Kidney (tissue), 14 donors: ENCODE data around the gene ARHGEF6. TPM values are rescaled to one million over a fixed set of nuclear protein-coding genes. Genes with fewer than 3 reads are reported as not detected.

Experiments
- DNase-seq, 5 donors: peaks; one replicate each; pipeline ENCODE4 v3.0.0-alpha.2; 2013 to 2020
- FAIRE-seq: peaks from 2 replicates; lab custom pipeline; 2012; peaks lifted over from hg19 to GRCh38; lab: Jason Lieb, UNC
- H3K27ac ChIP-seq, 2 donors: one replicate each; pipeline ENCODE4 v1.7.0; 2013; ENCODE audit warnings: low read depth in 2 of 2, low read length in 2 of 2, inconsistent platforms in 1 of 2
- H3K27me3 ChIP-seq: one replicate; pipeline ENCODE4 v1.7.1; 2013; ENCODE audit warnings: low read length, inconsistent platforms; ENCODE audit not compliant: control insufficient read depth, insufficient read depth
- H3K36me3 ChIP-seq, 3 donors: one replicate each; pipeline versions ENCODE4 v1.7.0 to v1.7.1; 2013; ENCODE audit warnings: low read length in 3 of 3, control low read depth in 1 of 3, inconsistent platforms in 1 of 3; ENCODE audit not compliant: insufficient read depth in 3 of 3, control insufficient read depth in 2 of 3
- H3K4me1 ChIP-seq, 3 donors: one replicate each; pipeline versions ENCODE4 v1.7.0 to v1.7.1; 2013; ENCODE audit warnings: low read length in 3 of 3, inconsistent platforms in 1 of 3, low read depth in 1 of 3; ENCODE audit not compliant: control insufficient read depth in 2 of 3, insufficient read depth in 2 of 3
- H3K4me3 ChIP-seq, 3 donors: one replicate each; pipeline versions ENCODE4 v1.7.0 to v1.8.1; 2013; ENCODE audit warnings: low read length in 3 of 3, control low read depth in 1 of 3, inconsistent platforms in 1 of 3
- H3K9ac ChIP-seq, 3 donors: one replicate each; pipeline versions ENCODE4 v1.7.0 to v1.7.1; 2013; ENCODE audit warnings: low read length in 3 of 3, control low read depth in 1 of 3, inconsistent platforms in 1 of 3
- H3K9me3 ChIP-seq, 3 donors: one replicate each; pipeline versions ENCODE4 v1.7.0 to v1.7.1; 2013; ENCODE audit warnings: low read length in 3 of 3, control low read depth in 1 of 3, inconsistent platforms in 1 of 3; ENCODE audit not compliant: control insufficient read depth in 2 of 3, insufficient read depth in 1 of 3
- CTCF ChIP-seq: IDR thresholded peaks from 3 replicates; pipeline ENCODE4 v1.5.1; 2012; ENCODE audit warnings: mild to moderate bottlenecking, moderate library complexity, borderline replicate concordance; ENCODE audit not compliant: insufficient read depth; ENCODE audit errors: extremely low read depth
- intact Hi-C: fragments of 100-400 bp; cut with DNase I; formaldehyde crosslinking; loops from one replicate; pipeline ENCODE4 v1.11.1; 2022
- polyA plus RNA-seq: library from polyadenylated mRNA; stranded (reverse); fragments of 350-450 nt; fragmentation: Illumina TruSeq; extraction: RNeasy Lipid Tissue Mini Kit (QIAGEN cat#74804); gene quantifications from one replicate; pipeline ENCODE4 v1.2.3, GENCODE V29; 2014; ENCODE audit warnings: low read depth, low replicate concordance; ENCODE audit not compliant: insufficient read depth
- total RNA-seq: library from RNA; stranded (reverse); fragmentation: NEBNext Ultra II Directional; extraction: Animal tissue kit (Norgen Biotek cat#: 25700); gene quantifications from one replicate; pipeline ENCODE4 v1.2.1, GENCODE V29; 2021
- donor health status: control.
- donor health status: control.
- donor health status: control.
- donor health status: control.
- donor health status: control.
- donor health status: DM: yes; HTN: yes; CAD: no.
- donor health status: Normal renal cell carcinoma (clear cell type).

Gene ARHGEF6
- total and polyA plus RNA-seq, 2 donors from 2014 or later, result 4.1 to 15.8 TPM

GRCh38 chrX:136814847-136815750 lies 34.4 kb upstream of the ARHGEF6 start:
- Histone ChIP-seq H3K9ac (no peak overlapping the region), H3K9me3 (no peaks in the 10 kb centered on the region), H3K27me3 (no peaks in the 10 kb centered on the region), H3K4me3 (no peak overlapping the region), H3K36me3 (no peaks in the 10 kb centered on the region), H3K27ac (no peak overlapping the region), H3K4me1 (no peaks in the 10 kb centered on the region)
- intact Hi-C loops, result no loop called here
- no peak for TF ChIP-seq CTCF
- no peak for DNase-seq
- no peak for FAIRE-seq

GRCh38 chrX:136812286-136812685 lies 31.6 kb upstream of the ARHGEF6 start:
- FAIRE-seq, result no peak
- H3K27me3 ChIP-seq, result no peaks in the 10 kb centered on the region
- no peaks in the 10 kb centered on the region for H3K36me3 ChIP-seq
- H3K9ac ChIP-seq, result no peak overlapping the region
- no peaks in the 10 kb centered on the region for H3K9me3 ChIP-seq
- H3K4me1 ChIP-seq, result no peaks in the 10 kb centered on the region
- TF ChIP-seq CTCF, result no peak
- no peak overlapping the region for H3K27ac ChIP-seq
- intact Hi-C loops, result no loop called here
- no peak overlapping the region for H3K4me3 ChIP-seq
- DNase-seq, result peak in 1 of 5 donors; percentile 4

GRCh38 chrX:136810493-136810892 lies 29.8 kb upstream of the ARHGEF6 start:
- DNase-seq, result no peak
- H3K9ac ChIP-seq, result no peak overlapping the region
- no peak overlapping the region for H3K4me3 ChIP-seq
- no peaks in the 10 kb centered on the region for H3K36me3 ChIP-seq
- H3K27ac ChIP-seq, result no peak overlapping the region
- H3K9me3 ChIP-seq, result no peaks in the 10 kb centered on the region
- intact Hi-C loops, result no loop called here
- TF ChIP-seq CTCF, result no peak
- H3K27me3 ChIP-seq, result no peaks in the 10 kb centered on the region
- no peak for FAIRE-seq
- H3K4me1 ChIP-seq, result no peaks in the 10 kb centered on the region
